Sigmoid colon (tissue), 7 donors: Measurements from ENCODE around the gene CYP4F11. TPM values are rescaled to one million over a fixed set of nuclear protein-coding genes. Genes with fewer than 3 reads are reported as not detected.

Experiments used
- DNase-seq: peaks from one replicate; pipeline ENCODE4 v3.0.0-alpha.2; 2019
- H3K27ac ChIP-seq, 4 donors: fragments of 200-600 bp; sonication (generic); one replicate each; pipeline ENCODE4 v1.5.1; 2016 to 2019; ENCODE audit warnings: mild to moderate bottlenecking in 1 of 4
- H3K27me3 ChIP-seq, 3 donors: fragments of 200-600 bp; sonication (generic); one replicate each; pipeline ENCODE4 v1.5.1; 2019; ENCODE audit warnings: mild to moderate bottlenecking in 1 of 3
- H3K36me3 ChIP-seq, 4 donors: fragments of 200-600 bp; sonication (generic); one replicate each; pipeline ENCODE4 v1.5.1; 2016 to 2019
- H3K4me1 ChIP-seq, 4 donors: fragments of 200-600 bp; sonication (generic); one replicate each; pipeline ENCODE4 v1.5.1; 2017 to 2019
- H3K4me3 ChIP-seq, 4 donors: fragments of 200-600 bp; sonication (generic); one replicate each; pipeline ENCODE4 v1.5.1; 2017 to 2019; ENCODE audit warnings: mild to moderate bottlenecking in 2 of 4, moderate library complexity in 1 of 4
- H3K9me3 ChIP-seq, 4 donors: fragments of 200-600 bp in 3 of 4; sonication (generic) in 3 of 4; one replicate each; pipeline versions ENCODE4 v1.5.1 to v1.6.1; 2013 to 2019
- CTCF ChIP-seq, 4 experiments: fragments of 450-650 bp in 3 of 4; fragments of 200-600 bp in 1 of 4; IDR thresholded peaks; one replicate each; pipeline ENCODE4 v1.5.1; 2016 to 2019; ENCODE audit warnings: antibody characterized with exemption in 4 of 4, mild to moderate bottlenecking in 3 of 4, moderate library complexity in 2 of 4
- EP300 ChIP-seq, 4 donors: sonication (generic); formaldehyde crosslinking; IDR thresholded peaks; one replicate each; pipeline ENCODE4 v1.6.1; 2017; ENCODE audit warnings: antibody characterized with exemption in 4 of 4
- POLR2A ChIP-seq, 2 donors: fragments of 450-650 bp; IDR thresholded peaks; one replicate each; pipeline ENCODE4 v1.6.1; 2016; ENCODE audit warnings: antibody characterized with exemption in 2 of 2, mild to moderate bottlenecking in 2 of 2, moderate library complexity in 2 of 2
- POLR2AphosphoS5 ChIP-seq, 4 donors: sonication (generic); formaldehyde crosslinking; IDR thresholded peaks; one replicate each; pipeline ENCODE4 v1.6.1; 2017; ENCODE audit warnings: antibody characterized with exemption in 4 of 4
- WGBS, 2 donors: extraction: QIAGEN DNeasy Blood & Tissue Kit; methylation state at CpG; one replicate each; pipeline ENCODE4 v1.1.7; 2013; 5-methylcytosine and 5-hydroxymethylcytosine counted together
- intact Hi-C: fragments of 100-400 bp; cut with DNase I; formaldehyde crosslinking; loops from one replicate; pipeline ENCODE4 v1.15.1; 2023
- polyA plus RNA-seq, 3 donors: library from polyadenylated mRNA; stranded (reverse); fragments of 200-250 nt; gene quantifications; one replicate each; pipeline ENCODE4 v1.2.3, GENCODE V29; 2013
- total RNA-seq, 4 donors: library from RNA; depleted of rRNA; stranded (reverse); fragments of >200 nt; gene quantifications; one replicate each; pipeline ENCODE4 v1.1.0, GENCODE V29; 2016
- donor health status: healthy with polysubstance abuse.
- donor health status: Bipolar disorder and iron deficiency.
- donor health status: healthy.

The CYP4F11 gene
- total and polyA plus RNA-seq, 7 donors = 0.10 to 1.8 (median 0.67) TPM; not detected in 3

- Histone ChIP-seq H3K4me1 (peaks cover 0 to 6% (median 0%) of the 10 kb centered on the region in 4 donors), H3K9me3 (no peaks in the 10 kb centered on the region), H3K27ac (no peak within 1 kb of the TSS), H3K36me3 (no peaks in the 10 kb centered on the region), H3K4me3 (no peak within 1 kb of the TSS), H3K27me3 (peaks cover 0 to 56% (median 9%) of the 10 kb centered on the region in 3 donors)
- DNase-seq = no peak
- WGBS, 2 donors = 67 to 84% methylated on average over 3 of the region's 3 CpGs
- TF ChIP-seq POLR2A (IDR thresholded peaks at IDR 0.05) (no peak), CTCF (IDR thresholded peaks at IDR 0.05) (no peak), POLR2AphosphoS5 (IDR thresholded peaks at IDR 0.05) (no peak), EP300 (IDR thresholded peaks at IDR 0.05) (no peak)
- intact Hi-C loops = no loop called here
These were observed 36.5 kb downstream of the CYP4F11 start, which contains the start of gene CYP4F2 for GRCh38 chr19:15897738-15898276. TSS of gene CYP4F2 (minus strand) at chr19:15898074. CDS start at chr19:15897611, 463 bp downstream.

GRCh38 chr19:15897026-15897737 lies 37.1 kb downstream of the CYP4F11 start:
- WGBS, 2 donors = 88 to 89% methylated on average over 16 of the region's 16 CpGs
- Histone ChIP-seq H3K9me3 (no peaks in the 10 kb centered on the region), H3K4me1 (peaks cover 0 to 6% (median 0%) of the 10 kb centered on the region in 4 donors), H3K4me3 (no peak overlapping the region), H3K27ac (no peak overlapping the region), H3K27me3 (peaks cover 0 to 54% (median 9%) of the 10 kb centered on the region in 3 donors), H3K36me3 (no peaks in the 10 kb centered on the region)
- no peak for DNase-seq
- intact Hi-C loops = no loop called here
- TF ChIP-seq CTCF (IDR thresholded peaks at IDR 0.05) (no peak), EP300 (IDR thresholded peaks at IDR 0.05) (no peak), POLR2A (IDR thresholded peaks at IDR 0.05) (no peak), POLR2AphosphoS5 (IDR thresholded peaks at IDR 0.05) (no peak)

GRCh38 chr19:15895876-15896430 lies 38.4 kb downstream of the CYP4F11 start:
- intact Hi-C loops = no loop called here
- peaks cover 0 to 42% (median 9%) of the 10 kb centered on the region in 3 donors for H3K27me3 ChIP-seq
- H3K36me3 ChIP-seq = no peaks in the 10 kb centered on the region
- DNase-seq = no peak
- WGBS, 2 donors = 78 to 86% methylated on average over 4 of the region's 4 CpGs
- H3K4me3 ChIP-seq = no peak overlapping the region
- peaks cover 0 to 6% (median 0%) of the 10 kb centered on the region in 4 donors for H3K4me1 ChIP-seq
- no peak overlapping the region for H3K27ac ChIP-seq
- no peaks in the 10 kb centered on the region for H3K9me3 ChIP-seq
- TF ChIP-seq POLR2AphosphoS5 (IDR thresholded peaks at IDR 0.05) (no peak), POLR2A (IDR thresholded peaks at IDR 0.05) (no peak), EP300 (IDR thresholded peaks at IDR 0.05) (no peak), CTCF (IDR thresholded peaks at IDR 0.05) (no peak)

- 75 to 94% methylated on average over 2 of the region's 2 CpGs for WGBS, 2 donors
- TF ChIP-seq CTCF (IDR thresholded peaks at IDR 0.05) (no peak), EP300 (IDR thresholded peaks at IDR 0.05) (no peak), POLR2AphosphoS5 (IDR thresholded peaks at IDR 0.05) (no peak), POLR2A (IDR thresholded peaks at IDR 0.05) (no peak)
- intact Hi-C loops = no loop called here
- Histone ChIP-seq H3K4me1 (no peaks in the 10 kb centered on the region), H3K27me3 (peaks cover 0 to 28% (median 5%) of the 10 kb centered on the region in 3 donors), H3K9me3 (no peaks in the 10 kb centered on the region), H3K27ac (no peak overlapping the region), H3K4me3 (no peak overlapping the region), H3K36me3 (no peaks in the 10 kb centered on the region)
- no peak for DNase-seq
These were observed 40.0 kb downstream of the CYP4F11 start for GRCh38 chr19:15894359-15894758.
